ENCODE data around the gene HNF4A.
"Not testable (repeated sequence)": the region's sequence is repeated elsewhere in the genome, so short reads cannot be mapped to it uniquely, and the experiment has no call there.

HNF4A gene

DNA sequence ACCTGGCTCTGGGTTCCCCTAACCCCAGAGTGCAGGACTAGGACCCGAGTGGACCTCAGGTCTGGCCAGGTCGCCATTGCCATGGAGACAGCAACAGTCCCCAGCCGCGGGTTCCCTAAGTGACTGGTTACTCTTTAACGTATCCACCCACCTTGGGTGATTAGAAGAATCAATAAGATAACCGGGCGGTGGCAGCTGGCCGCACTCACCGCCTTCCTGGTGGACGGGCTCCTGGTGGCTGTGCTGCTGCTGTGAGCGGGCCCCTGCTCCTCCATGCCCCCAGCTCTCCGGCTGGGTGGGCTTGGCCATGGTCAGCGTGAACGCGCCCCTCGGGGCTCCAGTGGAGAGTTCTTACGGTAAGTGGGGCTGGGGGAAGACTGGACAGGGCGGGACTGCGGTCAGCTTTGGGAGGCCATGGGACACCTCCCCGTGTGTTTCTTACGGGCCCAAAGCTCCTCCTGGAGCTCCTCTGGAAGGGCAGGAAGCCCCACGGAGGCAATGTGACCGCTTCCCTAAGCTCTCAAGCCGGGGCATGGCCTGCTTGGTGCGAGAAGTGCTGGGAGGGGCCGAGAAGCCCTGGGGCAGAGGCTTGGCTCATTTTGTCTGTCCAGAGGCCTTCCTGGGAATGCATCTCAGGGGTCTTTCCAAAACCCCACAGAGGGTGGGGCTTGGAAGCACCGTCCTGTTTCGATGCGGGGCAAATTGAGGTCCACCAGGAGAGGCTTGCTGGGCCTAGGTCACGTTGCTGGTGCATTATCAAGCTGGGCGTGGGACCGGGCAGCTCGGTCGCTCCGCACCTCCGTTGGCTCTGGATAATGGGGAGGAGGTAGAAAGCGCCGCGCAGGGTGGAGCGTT lies at the start of gene HNF4A:
TSS of gene HNF4A (plus strand) at position 202 of the 855 bp plus-strand sequence. CDS start at position 308, 106 bp downstream.
- in situ Hi-C loops (cut with HindIII; ENCODE audit: low sequenced_read_pairs), result no loop called here

DNA sequence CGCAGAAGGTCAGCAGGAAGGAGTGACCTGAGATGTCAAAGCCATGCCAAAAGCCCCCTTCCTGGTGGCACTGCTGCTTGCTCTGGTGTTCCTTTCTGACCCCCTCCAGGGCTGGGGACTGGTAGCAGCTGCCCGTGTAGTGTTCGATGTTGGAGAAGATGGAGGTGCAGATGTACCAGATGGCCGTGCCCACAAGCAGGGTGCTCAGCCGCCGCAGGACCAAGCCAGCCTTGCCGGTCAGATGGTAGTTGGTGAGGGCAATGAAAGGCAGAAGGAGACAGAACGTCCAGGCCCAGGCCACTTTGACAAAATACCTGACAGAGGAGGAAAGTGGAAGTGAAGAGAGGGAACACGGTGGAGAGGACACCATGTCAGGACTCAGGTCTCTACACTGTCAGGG lies 48.6 kb upstream of the HNF4A start:
- in situ Hi-C loops (cut with HindIII; ENCODE audit: low sequenced_read_pairs), result no loop called here

DNA sequence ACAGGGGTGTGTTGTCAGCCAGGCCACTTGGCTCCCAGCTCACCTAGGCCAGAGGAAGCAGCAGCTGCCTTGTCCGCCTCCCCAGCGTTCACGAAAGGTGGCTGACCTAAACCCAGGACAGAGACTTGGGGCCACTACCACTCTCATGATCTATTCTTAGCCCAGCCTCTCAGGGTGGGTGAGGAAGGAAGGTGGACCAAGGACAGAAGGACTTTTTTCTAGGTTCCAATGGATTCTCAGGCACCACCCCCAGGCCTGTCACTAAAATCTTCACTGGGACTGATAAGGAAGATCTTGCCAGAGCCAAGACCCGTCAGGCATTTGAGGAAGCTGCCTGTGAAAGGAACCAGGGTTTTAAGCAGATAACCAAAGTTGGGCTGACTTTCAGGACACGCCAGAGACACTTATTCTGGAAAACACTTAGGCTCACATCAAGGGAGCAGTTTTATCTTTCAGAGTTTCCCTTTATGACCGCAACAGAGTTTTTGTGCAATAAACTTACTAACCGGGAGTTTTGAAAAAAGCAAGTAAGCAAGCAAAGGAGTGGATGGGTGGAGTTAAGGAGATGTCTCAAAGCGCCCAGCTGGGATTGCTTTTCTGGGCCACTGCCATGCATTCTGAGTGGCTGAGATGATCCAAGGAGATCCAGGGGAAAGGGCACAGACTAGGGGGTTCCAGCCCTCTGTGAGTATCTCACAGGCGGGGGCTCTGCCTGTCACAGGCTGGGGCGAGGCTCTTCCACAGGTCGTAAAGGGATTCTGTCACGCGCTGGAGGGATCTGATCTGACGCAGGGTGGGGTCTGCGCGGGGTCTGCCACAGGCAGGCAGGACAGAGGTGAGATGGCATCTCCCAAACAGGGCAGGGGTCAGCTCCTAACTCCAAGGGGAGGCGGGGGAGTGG lies 45.5 kb upstream of the HNF4A start:
- in situ Hi-C loops (cut with HindIII; ENCODE audit: low sequenced_read_pairs), result no loop called here

DNA sequence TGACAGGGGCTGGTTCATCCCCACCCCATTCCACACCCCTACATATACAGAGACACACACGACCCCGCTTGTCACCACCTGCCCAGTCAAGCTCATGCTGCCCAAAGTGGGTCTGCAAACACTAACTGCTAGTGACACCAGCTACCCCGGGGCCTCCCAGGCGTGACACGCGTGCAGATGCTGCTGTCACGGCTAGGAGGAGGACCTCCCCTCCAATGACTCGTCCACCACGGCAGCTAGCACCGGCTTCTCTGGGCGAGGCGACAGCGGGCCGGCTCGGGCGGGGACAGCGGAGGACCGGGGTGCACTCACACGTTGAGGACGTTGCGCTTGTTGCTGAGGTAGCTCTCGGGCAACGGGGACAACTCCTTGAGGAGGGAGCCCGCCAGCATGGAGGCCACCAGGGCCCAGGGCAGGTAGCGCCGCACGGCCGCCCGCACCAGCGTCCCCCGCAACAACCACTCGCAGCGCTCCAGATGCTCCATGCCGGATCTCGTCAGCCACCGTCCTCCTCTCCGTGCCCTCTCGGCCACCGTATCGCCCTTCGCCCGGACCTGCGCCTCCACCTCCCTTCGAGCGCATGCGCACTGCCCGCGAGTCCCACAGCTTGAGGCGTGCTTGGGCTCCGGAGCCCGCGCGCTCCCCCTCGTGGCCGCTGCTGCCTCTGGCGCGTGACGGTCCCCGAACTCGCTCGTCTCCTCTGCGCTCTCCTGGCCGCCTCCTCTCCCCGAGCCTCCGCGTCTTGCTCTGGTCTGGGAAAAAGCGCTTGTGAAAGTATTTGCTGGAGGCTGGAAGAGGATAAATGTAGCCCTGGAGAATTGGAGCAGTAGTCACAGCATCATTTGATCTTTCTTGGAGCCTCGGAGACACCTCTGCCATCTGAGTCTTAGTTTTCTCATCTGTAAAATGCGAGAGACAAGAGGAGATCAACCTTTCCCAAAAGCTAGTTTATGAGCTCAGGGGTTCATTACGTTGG lies 44.5 kb upstream of the HNF4A start, which contains the start of gene FITM2:
TSS of gene FITM2 (minus strand) at position 539 of the 976 bp plus-strand sequence. CDS start at position 485, 54 bp downstream.
- in situ Hi-C loops (cut with HindIII; ENCODE audit: low sequenced_read_pairs), result no loop called here

DNA sequence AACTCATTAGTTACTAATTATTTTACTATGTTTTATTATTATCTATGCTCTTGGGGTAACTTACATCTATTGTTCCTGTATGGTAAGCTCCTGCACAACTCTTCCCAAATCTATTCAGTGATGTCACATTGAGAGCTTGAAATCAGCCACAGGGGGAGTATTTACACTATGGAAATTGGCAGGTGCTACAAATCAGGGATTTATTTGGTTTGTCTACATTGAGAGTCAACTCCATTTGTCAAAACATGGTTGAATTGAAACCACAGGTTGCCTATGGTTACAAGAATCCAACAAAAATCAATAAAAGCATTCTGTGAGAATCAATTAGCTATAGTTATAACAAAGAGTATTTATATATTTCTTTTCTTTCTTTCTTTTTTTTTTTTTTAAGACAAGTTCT lies 40.6 kb upstream of the HNF4A start:
- in situ Hi-C loops (cut with HindIII; ENCODE audit: low sequenced_read_pairs), result no loop called here

DNA sequence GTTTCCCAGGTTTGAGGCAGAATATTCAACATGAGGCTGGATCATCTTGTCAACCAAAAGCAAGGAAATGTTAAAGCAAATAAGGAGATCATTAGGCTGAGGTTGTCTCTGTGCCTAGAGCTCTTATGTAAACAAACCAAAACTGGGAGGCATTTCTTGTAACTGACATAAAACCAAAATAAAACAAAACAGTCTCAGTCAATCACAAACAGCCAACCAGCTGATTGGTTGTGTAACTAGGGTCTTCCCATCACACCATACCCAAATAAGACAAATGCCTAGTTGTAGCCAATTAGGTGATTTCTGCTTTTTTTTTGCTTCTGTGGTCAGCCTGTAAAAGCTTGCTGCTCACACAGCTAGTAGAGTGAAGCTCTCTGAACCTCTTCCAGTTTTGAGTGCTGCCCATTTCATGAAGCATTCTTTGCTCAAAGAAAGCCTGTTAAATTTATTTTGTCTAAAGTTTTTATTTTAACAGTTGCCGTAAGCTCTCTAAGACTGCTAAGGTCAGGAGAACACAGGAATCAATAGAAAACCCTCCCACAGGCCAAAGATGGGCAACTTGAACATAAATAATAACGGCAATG lies 35.6 kb upstream of the HNF4A start:
- in situ Hi-C loops (cut with HindIII; ENCODE audit: low sequenced_read_pairs), result no loop called here

DNA sequence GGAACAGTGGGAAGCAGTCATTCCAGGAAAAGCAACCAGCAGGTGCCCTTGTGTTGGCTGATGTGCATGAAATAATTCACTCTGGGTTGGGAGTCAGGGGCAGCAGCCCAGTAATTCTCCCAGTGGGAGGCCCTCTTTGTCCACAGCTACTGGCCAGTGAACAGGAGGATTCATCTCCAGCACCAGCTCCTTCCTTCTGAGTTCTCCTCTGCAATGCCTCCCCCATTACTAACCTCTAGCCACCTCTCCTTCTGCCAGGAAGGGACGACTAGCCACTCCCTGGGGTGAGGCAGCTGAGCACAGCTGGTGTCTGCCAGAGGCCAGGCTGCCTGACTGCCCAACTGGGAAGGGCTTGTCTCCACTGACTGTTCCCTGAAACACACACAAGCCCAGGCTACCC lies 31.2 kb upstream of the HNF4A start:
- in situ Hi-C loops (cut with HindIII; ENCODE audit: low sequenced_read_pairs), result no loop called here

DNA sequence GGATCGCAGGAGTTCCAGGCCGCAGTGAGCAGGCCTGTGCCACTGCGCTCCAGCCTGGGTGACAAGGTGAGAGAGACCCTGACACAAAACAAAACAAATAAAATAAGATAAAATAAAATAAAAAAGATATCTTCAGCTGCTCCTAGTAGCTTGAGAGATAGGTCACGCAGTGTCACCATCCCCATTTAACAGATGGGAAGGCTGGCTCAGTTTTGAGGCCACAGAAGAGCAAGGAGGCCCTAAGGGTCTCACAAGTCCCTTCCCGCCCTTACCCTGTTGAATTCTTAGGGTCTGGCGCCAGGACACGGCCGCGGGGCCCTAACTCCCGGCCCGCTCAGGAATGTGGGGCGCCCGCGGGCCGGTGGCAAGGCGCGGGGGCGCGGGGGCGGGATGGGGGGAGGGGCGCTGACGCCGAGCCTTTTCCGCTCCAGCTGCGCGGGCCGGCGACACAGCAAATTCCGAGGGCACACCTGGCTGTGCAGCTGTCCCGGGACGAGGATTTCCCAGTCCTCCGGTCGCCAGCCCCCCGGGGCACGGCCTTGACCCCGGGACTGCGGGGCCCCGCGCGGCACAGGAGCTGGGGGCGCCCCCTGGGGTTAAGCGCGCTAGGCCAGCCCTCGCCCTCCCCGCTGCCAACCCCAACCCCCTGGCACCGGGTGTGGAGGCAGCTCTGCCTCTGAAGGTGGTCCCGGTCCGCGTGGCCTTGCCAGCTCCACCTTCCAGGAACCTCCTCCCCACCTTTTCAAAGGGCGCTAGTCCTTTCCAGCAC lies 28.9 kb upstream of the HNF4A start:
- in situ Hi-C loops (cut with HindIII; ENCODE audit: low sequenced_read_pairs), result no loop called here

DNA sequence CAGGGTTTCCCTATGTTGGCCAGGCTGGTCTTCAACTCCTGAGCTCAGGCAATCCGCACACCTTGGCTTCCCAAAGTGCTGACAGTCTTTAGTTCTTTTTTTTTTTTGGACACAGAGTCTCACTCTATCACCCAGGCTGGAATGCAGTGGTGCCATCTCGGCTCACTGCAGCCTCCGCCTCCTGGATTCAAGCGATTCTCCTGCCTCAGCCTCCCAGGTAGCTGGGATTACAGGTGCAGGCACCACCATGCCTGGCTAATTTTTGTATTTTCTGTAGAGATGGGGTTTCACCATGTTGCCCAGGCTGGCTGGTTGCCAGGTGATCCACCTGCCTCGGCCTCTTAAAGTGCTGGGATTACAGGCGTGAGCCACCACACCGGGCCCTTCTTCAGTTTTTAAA lies 27.8 kb upstream of the HNF4A start:
- in situ Hi-C loops (cut with HindIII; ENCODE audit: low sequenced_read_pairs), result not testable (repeated sequence)

DNA sequence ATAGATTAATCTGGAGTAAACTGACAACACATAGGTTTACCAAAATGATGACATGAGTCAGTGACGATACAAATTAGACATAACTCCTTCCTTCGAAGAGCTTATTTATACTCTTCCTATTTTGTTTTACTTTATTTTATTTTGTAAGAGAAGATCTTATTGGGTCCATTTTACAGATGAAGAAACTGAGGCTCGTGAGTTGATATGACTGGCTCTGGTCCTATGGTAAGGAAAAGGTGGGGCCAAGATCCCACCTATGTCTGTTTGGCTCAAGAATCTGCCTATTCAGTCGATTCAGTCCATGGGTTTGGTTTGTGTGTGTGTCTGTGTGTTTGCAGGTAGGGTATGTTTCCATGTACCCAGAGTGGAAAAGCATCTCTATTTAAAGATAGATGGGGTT lies 27.1 kb upstream of the HNF4A start:
- in situ Hi-C loops (cut with HindIII; ENCODE audit: low sequenced_read_pairs), result no loop called here

DNA sequence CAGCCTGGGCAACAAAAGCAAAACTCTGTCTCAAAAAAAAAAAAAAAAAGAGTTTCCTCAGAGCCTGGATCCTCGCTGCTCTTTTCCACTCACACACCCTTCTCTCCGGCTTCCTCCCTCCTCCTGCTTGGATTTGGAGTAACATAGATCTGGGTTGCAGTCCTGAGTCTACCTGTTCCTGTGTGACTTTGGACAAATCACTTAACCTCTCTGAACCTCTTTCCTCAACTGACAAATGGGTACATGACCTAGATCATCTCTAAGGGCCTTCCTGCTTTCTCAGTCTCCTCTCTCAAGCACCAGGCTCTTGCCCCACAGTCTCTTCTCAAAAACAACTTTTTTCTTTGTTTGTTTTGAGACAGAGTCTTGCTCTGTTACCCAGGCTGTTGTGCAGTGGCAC lies 24.3 kb upstream of the HNF4A start:
- in situ Hi-C loops (cut with HindIII; ENCODE audit: low sequenced_read_pairs), result no loop called here

DNA sequence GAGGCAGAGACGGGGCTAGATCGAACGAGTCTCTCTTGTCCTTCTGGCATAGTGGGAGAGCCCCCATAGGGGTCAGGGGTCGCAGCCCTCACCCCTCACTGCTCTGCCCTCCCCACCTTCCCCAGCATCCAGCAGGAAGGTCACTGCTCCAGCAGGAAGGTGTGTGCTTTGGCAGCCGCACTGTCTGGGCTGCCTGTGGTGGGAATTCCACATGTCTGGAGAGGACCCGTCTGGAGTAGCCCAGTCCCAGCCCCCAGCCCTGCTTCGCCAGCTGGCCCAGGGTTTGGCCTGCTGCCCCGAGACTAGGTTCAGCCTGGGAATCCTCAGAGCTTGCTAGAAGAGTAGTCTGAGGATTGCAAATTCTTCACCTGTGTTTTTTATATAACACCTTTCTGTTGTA lies 21.2 kb upstream of the HNF4A start:
- in situ Hi-C loops (cut with HindIII; ENCODE audit: low sequenced_read_pairs), result no loop called here

DNA sequence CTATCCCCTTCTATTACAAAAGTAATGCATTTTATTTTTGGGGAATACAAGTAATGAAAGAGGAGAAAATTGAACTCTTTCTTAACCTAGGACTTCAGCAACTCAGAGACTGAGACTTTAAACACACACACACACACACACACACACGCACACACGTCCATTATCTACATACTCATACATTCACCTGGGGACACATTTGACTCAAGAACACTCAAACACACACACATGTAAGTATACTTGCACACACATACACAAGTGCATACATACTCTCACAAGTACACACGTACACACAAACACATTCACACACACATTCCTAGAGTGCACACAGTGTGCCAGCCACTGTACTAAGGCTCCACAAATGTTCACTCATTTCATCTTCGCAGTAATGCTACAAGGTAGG lies 20.8 kb upstream of the HNF4A start:
- in situ Hi-C loops (cut with HindIII; ENCODE audit: low sequenced_read_pairs), result no loop called here

DNA sequence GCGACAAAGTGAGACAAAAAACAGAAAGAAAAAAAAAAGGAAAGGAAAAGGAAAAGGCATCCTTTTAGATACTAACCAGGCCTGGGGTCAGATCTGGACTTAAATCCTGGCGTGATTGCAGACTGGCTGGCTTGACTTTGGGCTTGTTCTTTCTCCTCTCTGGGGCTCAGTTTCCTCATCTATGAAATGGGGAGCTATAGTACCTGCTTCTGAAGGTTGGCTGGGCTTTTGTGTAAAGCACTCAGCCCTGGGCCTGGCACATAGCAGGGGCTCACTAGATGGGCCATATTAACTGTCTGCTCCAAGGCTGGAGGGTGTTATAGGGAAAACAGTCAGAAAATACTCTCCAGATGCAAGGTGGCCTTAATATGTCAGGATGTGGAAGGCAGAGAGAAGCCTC lies 19.8 kb upstream of the HNF4A start:
- in situ Hi-C loops (cut with HindIII; ENCODE audit: low sequenced_read_pairs), result no loop called here

DNA sequence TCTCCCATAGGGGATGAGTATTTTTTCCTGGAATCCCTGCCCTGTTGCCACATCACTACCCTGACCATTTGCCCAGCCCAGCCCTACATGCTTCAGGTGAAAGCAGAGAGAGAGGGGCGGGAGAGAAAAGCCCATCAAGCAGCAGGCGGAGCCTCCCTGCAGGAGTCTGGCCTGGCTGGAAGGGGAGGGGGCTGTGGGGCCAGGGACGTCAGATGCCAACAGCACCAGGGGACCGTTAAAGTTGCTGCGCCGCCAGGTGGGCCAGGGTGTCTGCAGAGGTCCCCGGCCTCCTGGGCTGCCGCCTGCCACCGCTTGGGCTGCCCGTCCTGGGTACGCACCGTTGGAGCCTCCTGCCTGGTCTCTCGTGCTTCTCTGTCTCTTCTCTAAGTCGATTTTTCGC lies 19.4 kb upstream of the HNF4A start:
- in situ Hi-C loops (cut with HindIII; ENCODE audit: low sequenced_read_pairs), result no loop called here

DNA sequence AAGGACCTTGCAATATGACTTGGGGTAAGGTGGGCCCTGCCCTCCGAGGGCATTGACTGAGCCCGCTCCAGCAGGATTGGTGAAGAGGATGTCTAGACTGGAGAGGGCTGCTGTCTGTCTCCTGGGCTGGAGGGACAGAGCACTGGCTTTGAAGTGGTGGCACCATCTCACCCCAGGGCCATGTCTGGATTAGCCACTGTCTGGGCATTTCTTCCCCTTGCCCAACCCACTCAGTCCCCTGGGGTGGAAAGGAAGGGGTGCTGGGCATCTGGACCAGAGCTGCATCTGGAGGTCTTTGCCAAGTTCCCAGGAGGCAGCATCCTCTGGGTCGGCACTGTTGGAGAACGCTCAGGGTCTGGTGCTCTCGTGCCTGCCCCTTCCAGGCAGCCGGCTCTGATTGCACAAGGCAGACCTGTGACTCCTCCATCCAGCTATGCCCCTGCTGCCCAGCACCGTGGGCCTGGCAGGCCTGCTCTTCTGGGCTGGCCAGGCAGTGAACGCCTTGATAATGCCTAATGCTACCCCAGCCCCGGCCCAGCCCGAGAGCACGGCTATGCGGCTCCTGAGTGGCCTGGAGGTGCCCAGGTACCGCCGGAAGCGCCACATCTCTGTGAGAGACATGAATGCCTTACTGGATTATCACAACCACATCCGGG lies 18.6 kb upstream of the HNF4A start, which contains the start of gene R3HDML:
TSS of gene R3HDML (plus strand) at position 319 of the 656 bp plus-strand sequence. CDS start at position 434, 115 bp downstream.
- in situ Hi-C loops (cut with HindIII; ENCODE audit: low sequenced_read_pairs), result no loop called here

DNA sequence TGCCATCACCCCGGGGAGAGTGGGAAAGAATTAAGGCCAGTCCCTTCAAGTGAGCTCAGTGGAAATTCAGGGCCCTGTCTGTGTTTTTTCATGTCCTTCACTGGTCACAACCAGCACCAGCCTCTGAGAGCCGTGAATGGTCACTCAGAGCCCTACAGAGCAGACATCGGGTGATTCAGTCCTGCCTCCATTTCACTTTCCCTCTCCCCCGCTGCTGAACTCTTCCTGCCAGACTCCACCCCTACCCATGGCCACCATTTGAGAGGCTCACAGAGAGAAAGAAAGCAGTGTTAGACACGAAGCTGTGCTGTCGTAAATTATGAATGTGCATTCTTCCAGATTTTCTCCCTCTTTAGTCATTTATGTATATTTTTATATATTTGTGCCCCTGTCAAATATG lies 13.3 kb upstream of the HNF4A start:
- in situ Hi-C loops (cut with HindIII; ENCODE audit: low sequenced_read_pairs), result no loop called here

DNA sequence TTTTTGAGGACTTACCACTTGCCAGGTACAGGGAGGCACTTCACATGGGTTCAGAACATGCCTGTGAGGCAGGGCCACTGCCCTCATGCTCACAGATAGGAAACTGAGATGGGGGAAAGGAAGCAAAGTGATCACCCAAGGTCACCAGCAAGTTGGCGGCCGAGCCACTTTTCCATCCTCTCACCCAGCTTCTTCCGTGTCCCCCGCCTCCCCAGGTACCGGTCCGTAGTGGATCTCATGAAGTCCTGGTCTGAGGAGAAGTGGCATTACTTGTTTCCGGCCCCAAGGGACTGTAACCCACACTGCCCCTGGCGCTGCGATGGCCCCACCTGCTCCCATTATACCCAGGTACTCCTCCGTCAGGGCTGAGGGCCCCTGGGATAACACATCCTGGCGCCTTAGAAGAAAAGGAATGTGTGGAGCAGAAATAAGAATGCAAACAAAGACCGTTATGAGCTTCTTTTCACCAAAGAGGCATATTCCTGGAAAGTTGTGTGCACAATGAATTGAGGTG lies 12.3 kb upstream of the HNF4A start:
- in situ Hi-C loops (cut with HindIII; ENCODE audit: low sequenced_read_pairs), result no loop called here

DNA sequence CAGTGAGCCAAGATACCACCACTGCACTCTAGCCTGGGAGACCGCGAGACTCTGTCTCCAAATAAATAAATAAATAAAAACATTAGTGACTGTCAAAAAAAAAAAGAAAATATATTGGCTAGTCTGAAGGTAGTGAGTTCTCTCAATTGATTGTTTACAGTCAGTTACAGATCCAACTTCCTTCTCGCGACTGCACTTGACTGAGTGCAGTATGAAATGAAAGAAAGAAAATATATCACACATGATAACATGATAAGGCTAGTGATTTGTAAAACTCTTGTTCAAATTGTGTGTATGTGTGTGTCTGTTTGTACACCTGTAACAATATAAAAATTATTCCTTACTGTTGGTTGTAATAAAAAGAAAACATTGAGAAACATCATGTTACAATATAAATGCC lies 10.8 kb upstream of the HNF4A start:
- in situ Hi-C loops (cut with HindIII; ENCODE audit: low sequenced_read_pairs), result no loop called here

All from DLD1 (cell line).